Gastroesophageal sphincter (tissue), 3 donors: ENCODE results near the gene LYSMD4.

Source experiments
- CTCF ChIP-seq, 4 experiments: fragments of 200-600 bp in 2 of 4; fragments of 450-650 bp in 2 of 4; sonication (generic) in 1 of 4; IDR thresholded peaks; one replicate each; pipeline ENCODE4 v1.5.1; 2017 to 2019; ENCODE audit warnings: antibody characterized with exemption in 4 of 4, mild to moderate bottlenecking in 2 of 4, moderate library complexity in 2 of 4
- POLR2A ChIP-seq, 2 donors: fragments of 450-650 bp; IDR thresholded peaks; one replicate each; pipeline ENCODE4 v1.6.1; 2017; ENCODE audit warnings: antibody characterized with exemption in 2 of 2, mild to moderate bottlenecking in 2 of 2, moderate library complexity in 1 of 2

- TF ChIP-seq CTCF (IDR thresholded peaks at IDR 0.05) (no peak), POLR2A (IDR thresholded peaks at IDR 0.05) (no peak)
Observed at GRCh38 chr15:99736702-99737101, 3.5 kb upstream of the LYSMD4 start.
